Stimulated activated CD4-positive, alpha-beta T cell treated with anti-CD3 and anti-CD28 coated beads, Interleukin-4, amount 100 ng/mL, for 4 hours (primary cell): ENCODE measurements around the gene SPTBN2.
A peak's percentile ranks its signal among the peaks of the same experiment; 100 is the strongest.

ENCODE experiments used
- DNase-seq, 2 experiments: peaks; one replicate each; pipeline ENCODE4 v3.0.0-alpha.2; 2020

The SPTBN2 gene

GRCh38 chr11:66723693-66724092 is 5.3 kb downstream of the SPTBN2 start:
- DNase-seq: no peak

- no peak for DNase-seq
Observed at GRCh38 chr11:66722745-66723651, 6.0 kb downstream of the SPTBN2 start.

- DNase-seq: no peak
Observed at GRCh38 chr11:66721939-66722338, 7.1 kb downstream of the SPTBN2 start.

- DNase-seq: no peak
Observed at GRCh38 chr11:66720899-66721470, 8.0 kb downstream of the SPTBN2 start.

GRCh38 chr11:66720223-66720898 is 8.7 kb downstream of the SPTBN2 start:
- DNase-seq: peak in 1 of 2 experiments; percentile 25

- no peak for DNase-seq
Observed at GRCh38 chr11:66719111-66719872, 9.7 kb downstream of the SPTBN2 start.

- no peak for DNase-seq
Observed at GRCh38 chr11:66718320-66718971, 10.6 kb downstream of the SPTBN2 start.

GRCh38 chr11:66717925-66718319 is 11.1 kb downstream of the SPTBN2 start:
- no peak for DNase-seq

- DNase-seq: no peak
Observed at GRCh38 chr11:66716996-66717395, 12.0 kb downstream of the SPTBN2 start.

GRCh38 chr11:66715346-66716085 is 13.5 kb downstream of the SPTBN2 start:
- no peak for DNase-seq

- no peak for DNase-seq
Observed at GRCh38 chr11:66713746-66714480, 15.1 kb downstream of the SPTBN2 start.

GRCh38 chr11:66710384-66710930 is 18.6 kb downstream of the SPTBN2 start:
- no peak for DNase-seq

GRCh38 chr11:66708701-66709100 is 20.3 kb downstream of the SPTBN2 start:
- DNase-seq: no peak

GRCh38 chr11:66708094-66708493 is 20.9 kb downstream of the SPTBN2 start:
- no peak for DNase-seq

- no peak for DNase-seq
Observed at GRCh38 chr11:66707486-66707885, 21.5 kb downstream of the SPTBN2 start.

- no peak for DNase-seq
Observed at GRCh38 chr11:66706989-66707388, 22.0 kb downstream of the SPTBN2 start.

- DNase-seq: no peak
Observed at GRCh38 chr11:66705587-66706335, 23.3 kb downstream of the SPTBN2 start.

- no peak for DNase-seq
Observed at GRCh38 chr11:66704659-66705360, 24.2 kb downstream of the SPTBN2 start.
